Stimulated activated CD4-positive, alpha-beta T cell treated with anti-CD3 and anti-CD28 coated beads, Interleukin-4, amount 100 ng/mL, for 48 hours (primary cell): ENCODE measurements around the gene TGFBR3L.
"Not testable (repeated sequence)": the region's sequence is repeated elsewhere in the genome, so short reads cannot be mapped to it uniquely, and the experiment has no call there.

Source experiments
- DNase-seq, 2 donors: peaks; one replicate each; pipeline ENCODE4 v3.0.0-alpha.2; 2020; ENCODE audit warnings: low read depth in 2 of 2

TGFBR3L gene

DNA sequence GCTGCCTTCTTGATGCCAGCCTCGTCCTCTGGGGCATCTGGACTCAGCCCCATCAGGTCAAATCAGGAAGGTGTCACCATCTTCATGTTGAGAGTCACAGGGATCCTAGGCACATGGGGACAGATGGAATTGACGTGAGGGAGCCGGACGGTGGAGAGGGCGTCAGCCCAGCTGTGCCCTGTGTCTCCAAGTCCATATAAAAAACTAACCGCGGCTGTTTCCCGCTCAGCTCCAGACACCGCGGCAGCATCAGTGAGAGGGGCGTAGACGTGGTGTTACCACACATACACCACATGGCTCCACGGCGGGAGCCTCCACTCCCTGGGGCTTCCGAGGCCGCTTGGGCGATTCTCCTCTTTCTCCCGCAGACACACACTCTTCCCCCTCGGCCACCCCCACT, 34.8 kb upstream of the TGFBR3L start:
- DNase-seq = no peak

DNA sequence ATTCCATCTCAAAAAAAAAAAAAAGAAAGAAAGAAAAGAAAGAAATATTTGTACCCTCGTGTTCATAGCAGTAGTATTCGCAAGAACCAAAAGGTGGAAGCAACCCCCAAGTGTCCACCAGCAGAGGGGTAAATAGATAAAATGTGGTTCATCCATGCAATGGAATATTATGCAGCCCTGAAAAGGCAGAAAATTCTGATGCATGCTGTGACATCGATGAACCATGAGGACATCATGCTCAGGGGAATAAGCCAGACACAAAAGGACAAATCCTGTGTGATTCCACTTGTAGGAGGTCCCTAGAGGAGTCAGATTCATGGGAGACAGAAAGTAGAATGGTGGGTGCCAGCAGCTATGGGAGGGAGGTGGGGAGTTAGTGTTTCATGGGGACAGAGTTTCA, 32.7 kb upstream of the TGFBR3L start:
- no peak for DNase-seq

GRCh38 chr19:7883105-7883504, 31.5 kb upstream of the TGFBR3L start:
- no peak for DNase-seq

- DNase-seq = no peak
Measured at GRCh38 chr19:7883796-7884570, 30.6 kb upstream of the TGFBR3L start.

GRCh38 chr19:7885818-7886217, 28.8 kb upstream of the TGFBR3L start:
- DNase-seq = no peak

DNA sequence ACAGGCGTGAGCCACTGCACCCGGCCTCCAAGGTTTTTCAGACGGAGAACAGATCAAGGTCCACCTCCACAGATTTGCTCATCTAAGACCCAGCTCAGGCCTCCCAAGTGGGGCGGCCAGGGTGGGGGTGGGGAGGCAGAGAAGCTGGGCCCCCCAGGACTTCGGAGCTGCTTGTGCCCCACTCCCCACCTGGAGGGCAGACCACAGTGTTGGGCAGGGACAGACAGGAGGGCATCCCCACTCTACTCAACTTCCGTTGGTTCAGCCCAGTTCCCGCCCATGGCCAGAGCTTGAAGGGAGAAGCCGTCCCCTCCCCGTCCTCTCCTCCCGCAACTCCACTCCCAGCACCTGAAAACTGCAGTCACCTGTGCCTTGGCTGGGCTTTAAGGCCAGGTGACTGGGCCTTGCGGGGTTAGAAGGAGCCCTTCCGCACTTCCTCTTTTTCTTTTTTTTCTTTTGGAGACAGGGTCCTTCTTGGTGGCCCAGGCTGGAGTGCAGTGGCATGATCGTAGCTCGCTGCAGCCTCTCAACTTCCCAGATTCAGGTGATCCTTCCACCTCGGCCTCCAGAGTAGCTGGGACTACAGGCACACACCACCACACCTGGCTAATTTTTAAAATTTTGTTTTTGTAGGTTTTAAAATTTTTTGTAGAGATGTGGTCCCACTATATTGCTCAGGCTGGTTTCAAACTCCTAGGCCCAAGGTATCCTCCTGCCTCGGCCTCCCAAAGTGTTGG, 27.1 kb upstream of the TGFBR3L start:
- no peak for DNase-seq

- peak; percentile 32 to 48 for DNase-seq
Measured at GRCh38 chr19:7888145-7888825, 26.3 kb upstream of the TGFBR3L start, which contains the start of gene LRRC8E. Gene LRRC8E, plus strand, starts transcription at chr19:7888510. Its CDS starts 7,094 bp downstream, at chr19:7895604.

- DNase-seq = no peak
Measured at GRCh38 chr19:7888826-7889217, 25.8 kb upstream of the TGFBR3L start.

- DNase-seq = not testable (repeated sequence)
Measured at GRCh38 chr19:7893362-7894101, 21.1 kb upstream of the TGFBR3L start.

DNA sequence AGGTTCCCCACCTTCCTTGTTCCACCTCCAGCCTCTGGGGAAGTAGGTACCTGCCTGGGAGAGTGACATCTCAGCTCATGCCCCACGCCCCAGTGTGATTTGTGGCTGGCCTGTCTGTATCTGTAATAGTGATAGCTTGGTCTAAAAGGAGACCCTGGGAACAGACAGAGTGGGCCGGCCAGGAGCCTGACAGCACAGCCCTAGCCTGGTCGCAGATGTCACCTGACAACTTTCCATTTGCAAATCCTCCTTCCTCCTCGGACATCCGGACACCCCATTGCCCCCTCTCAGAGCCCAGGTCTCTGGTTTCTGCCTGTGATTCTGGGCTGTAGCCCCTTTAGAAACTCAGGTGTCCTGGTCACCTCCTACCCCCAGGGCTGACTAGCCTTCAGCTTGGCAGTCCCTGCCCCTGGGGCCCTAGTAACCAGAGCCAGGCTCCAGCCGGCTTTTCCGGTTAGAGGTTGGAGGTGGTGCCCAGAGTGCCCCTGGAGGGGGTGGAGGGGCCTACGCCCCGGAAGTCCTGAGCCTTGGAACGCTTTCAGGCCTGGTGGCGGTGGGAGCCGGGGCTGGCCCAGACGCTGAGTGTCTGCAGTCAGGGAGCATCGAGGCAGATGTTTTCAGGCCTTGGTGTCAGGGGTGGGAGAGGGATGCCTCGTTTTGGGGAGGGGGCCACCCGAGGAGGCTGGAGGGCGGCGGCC, 19.9 kb upstream of the TGFBR3L start:
- no peak for DNase-seq

DNA sequence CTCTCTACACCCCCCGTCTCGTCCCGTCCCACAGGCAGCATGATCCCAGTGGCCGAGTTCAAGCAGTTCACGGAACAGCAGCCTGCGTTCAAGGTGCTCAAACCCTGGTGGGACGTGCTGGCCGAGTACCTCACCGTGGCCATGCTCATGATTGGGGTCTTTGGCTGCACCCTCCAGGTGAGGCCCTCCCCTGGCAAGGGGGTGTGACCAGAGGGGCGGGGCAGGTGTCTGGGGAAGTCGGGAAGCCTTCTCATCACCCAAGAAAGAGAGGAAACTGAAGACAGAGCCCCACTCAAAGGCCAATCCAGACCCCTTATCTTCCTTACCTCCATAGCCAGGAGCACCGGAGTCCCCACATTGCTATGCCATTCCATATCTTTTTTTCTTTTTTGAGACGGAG, 19.1 kb upstream of the TGFBR3L start:
- DNase-seq = no peak

DNA sequence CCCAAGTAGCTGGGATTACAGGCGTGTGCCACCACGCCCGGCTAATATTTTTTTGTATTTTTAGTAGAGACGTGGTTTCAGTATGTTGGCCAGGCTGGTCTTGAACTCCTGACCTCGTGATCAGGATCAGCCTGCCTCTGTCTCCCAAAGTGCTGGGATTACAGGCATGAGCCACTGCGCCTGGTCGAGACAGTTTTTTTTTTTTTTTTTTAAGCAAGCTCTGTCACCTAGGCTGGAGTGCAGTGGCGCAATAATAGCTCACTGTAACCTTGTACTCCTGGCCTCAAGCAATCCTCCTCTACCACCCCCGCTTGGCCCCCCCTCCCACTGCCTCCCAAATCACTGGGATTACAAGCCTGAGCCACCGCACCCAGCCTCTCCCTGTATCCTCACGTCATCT, 17.3 kb upstream of the TGFBR3L start:
- DNase-seq = no peak

GRCh38 chr19:7898967-7899366, 15.7 kb upstream of the TGFBR3L start:
- no peak for DNase-seq

DNA sequence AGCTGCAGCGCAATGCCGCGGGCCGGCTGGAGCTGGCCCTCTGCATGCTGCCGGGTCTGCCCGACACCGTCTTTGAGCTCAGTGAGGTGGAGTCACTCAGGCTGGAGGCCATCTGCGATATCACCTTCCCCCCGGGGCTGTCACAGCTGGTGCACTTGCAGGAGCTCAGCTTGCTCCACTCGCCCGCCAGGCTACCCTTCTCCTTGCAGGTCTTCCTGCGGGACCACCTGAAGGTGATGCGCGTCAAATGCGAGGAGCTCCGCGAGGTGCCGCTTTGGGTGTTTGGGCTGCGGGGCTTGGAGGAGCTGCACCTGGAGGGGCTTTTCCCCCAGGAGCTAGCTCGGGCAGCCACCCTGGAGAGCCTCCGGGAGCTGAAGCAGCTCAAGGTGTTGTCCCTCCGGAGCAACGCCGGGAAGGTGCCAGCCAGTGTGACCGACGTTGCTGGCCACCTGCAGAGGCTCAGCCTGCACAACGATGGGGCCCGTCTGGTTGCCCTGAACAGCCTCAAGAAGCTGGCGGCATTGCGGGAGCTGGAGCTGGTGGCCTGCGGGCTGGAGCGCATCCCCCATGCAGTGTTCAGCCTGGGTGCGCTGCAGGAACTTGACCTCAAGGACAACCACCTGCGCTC, 14.8 kb upstream of the TGFBR3L start:
- DNase-seq = no peak

DNA sequence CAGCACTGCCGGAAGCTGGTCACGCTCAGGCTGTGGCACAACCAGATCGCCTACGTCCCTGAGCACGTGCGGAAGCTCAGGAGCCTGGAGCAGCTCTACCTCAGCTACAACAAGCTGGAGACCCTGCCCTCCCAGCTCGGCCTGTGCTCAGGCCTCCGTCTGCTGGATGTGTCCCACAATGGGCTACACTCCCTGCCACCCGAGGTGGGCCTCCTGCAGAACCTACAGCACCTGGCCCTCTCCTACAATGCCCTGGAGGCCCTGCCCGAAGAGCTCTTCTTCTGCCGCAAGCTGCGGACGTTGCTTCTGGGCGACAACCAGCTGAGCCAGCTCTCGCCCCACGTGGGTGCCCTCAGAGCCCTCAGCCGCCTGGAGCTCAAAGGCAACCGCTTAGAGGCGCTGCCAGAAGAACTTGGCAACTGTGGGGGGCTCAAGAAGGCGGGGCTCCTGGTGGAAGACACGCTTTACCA, 14.2 kb upstream of the TGFBR3L start:
- no peak for DNase-seq

DNA sequence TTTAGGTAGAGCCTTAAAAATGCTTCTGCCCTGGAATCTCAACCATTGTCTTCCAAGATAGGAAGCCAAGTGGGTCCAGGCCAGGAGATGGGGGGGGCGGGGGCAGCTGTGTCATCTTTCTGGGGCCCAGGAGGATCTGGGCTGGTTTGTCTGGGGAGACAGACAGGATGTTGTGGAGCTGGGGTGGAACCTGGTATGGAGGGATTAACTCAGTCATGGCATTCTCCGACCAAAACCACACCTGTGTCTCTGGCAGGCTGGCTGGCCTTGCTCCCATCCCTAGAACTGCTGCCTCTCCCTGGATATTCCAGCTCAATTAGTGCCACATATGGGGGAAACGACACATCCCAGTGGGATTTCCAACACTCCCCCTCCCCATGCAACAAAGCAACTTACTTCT, 13.7 kb upstream of the TGFBR3L start:
- no peak for DNase-seq

DNA sequence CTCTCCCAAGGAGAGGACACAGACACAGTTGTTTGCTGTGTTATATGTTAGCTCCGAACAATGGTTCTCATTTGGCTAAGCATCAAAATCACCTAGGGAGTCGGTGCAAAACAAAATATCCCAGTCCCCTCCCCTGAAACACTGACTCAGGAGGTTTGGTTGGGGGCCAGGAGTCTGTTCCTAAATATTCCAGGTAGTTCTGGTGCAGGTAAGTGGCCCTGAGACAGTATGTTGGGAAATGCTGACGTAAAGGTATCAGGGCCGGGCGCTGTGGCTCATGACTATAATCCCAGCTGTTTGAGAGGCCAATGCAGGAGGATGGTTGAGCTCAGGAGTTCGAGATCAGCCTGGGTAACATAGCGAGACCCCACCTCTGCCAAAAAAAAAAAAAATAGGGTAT, 13.3 kb upstream of the TGFBR3L start:
- no peak for DNase-seq

DNA sequence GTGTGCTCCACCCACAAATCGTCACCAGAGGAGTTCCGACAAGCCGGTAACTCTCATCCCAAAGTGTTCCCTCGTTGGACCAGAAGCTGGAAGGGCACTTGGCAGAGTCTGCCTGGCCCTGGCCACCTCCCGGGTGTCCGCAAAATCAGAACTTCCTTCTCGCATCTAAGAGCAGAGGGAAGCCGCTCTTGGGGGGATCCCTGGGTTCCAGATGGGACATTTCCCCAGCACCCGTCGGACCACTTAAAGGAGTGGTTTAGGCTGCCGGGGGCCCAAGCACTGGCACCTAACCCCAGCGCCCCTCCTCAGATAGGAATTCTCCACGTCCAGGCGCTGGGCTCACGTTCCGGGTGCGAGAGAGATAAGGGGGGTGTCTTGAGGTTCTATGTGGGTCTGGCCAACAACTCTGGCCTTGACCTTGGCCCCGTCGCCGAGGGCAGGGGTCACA, 11.8 kb upstream of the TGFBR3L start:
- no peak for DNase-seq

DNA sequence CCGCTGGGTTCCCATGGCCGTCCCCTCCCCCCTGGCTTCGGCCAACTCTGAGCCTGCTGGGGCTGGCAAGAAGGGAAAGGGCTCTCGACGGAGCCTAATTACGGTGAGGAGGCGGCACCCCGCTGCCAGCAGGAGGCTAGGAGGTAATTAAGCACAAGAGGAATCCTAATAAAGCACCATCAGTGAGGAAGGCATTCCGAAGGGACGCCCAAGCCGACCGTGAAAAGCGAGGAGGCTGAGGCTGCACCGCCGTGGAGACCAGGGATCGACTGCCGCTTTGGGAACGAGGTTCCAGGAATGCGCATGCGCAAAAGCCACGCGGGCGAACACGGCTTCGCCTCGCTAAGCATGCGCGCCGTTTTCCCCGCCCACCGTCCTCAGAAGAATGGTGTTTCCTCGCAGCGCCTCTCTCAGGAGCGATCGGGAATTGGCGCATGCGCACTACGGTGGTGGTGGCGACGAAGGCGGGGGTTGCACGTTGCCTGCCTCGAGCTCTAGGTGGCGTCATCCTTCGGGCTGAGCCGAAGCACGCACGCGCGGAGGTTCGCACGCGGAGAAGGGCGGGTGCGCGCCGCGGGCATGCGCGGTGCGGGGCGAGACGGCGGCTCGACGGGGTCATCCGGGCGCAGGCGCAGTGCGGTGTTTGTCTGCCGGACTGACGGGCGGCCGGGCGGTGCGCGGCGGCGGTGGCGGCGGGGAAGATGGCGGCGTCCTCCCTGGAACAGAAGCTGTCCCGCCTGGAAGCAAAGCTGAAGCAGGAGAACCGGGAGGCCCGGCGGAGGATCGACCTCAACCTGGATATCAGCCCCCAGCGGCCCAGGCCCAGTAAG, 11.2 kb upstream of the TGFBR3L start, which contains the start of gene MAP2K7:
Gene MAP2K7 (plus strand): TSS at position 634 of the 830 bp plus-strand sequence. CDS start 68 bp downstream, at position 702.
- peak; percentile 100 for DNase-seq
